GM21381 (cell line): ENCODE results near the gene HLA-DRB1.
"Not testable (repeated sequence)": the region's sequence is repeated elsewhere in the genome, so short reads cannot be mapped to it uniquely, and the experiment has no call there.

Source experiments
- ATAC-seq: cut with Tn5 transposase; IDR thresholded peaks from one replicate; pipeline ENCODE4 v1.9.1; 2021; ENCODE audit warnings: mild to moderate bottlenecking, moderate library complexity; ENCODE audit not compliant: unreplicated experiment

Gene HLA-DRB1

DNA sequence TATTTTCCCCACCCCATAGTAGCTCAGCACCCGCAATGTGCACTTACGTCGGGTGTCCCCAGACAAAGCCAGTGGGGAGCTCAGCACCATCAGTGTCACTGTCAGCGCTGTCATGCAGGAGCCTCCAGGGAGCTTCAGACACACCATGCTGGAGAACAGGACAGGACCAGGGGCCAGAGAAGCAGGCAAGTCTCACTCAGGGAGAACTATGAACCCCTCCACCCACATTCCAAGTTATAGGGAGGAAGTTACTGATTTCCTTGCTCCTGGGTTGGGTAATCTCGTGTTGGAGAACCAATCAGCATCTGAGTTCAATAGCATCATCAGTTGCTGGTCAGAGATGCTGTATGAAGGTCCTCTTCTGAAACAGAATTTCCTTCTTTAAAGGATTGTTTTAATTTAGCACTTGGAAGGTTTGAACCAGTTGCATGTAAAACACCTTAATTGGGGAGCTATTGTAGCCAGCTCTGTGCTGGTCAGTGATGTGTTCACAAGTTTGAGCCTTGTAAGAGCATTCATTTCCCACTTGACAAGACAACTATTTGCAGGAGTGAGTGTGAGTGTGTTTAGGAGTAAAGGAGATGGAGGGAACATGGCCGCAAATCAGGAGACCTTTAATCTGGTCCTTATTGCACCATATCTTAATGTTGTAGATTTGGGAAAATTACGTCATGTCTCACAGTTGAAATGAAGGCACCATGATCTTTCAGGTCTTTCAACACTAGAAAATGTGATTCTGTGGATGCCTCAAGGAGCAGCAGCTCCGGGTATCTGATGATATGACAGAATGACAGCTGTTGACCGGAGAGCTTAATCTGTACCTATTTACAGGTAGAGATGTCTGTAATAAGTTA, at the start of gene HLA-DRB1:
HLA-DRB1 (minus strand) TSS at position 253 of the 854 bp plus-strand sequence; CDS start at position 147, 106 bp downstream.
- peak; percentile 84 for ATAC-seq

DNA sequence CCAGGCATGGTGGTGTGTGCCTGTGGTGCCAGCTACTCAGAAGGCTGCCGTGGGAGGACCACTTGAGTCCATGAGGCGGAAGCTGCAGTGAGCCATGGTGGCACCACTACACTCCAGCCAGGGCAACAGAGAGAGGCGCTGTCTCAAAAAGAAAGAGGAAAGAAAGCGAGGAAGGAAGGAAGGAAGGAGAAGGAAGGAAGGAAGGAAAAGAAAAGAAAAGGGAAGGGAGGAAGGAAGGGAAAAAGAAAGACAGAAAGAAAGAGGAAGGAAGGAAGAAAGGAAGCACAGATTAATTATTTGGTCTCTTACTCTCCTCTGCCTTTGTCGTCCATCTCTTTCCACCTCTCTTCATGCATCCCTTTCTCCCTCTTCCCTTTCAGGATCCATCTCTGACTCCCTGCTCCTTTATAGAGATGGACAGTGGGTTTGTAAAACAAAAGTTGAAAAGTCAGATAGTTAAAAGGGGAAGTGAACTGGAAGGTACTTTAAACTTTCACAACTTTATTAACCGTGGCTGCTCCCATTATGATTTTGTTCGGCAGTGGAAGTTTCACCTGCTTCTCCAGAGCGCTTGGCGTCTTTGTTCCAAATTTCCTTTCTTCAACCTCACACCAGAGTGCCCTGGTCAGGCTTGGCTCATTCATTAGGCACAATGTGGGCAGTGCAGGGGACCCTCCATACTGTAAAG, 49.0 kb upstream of the HLA-DRB1 start:
- no peak for ATAC-seq

DNA sequence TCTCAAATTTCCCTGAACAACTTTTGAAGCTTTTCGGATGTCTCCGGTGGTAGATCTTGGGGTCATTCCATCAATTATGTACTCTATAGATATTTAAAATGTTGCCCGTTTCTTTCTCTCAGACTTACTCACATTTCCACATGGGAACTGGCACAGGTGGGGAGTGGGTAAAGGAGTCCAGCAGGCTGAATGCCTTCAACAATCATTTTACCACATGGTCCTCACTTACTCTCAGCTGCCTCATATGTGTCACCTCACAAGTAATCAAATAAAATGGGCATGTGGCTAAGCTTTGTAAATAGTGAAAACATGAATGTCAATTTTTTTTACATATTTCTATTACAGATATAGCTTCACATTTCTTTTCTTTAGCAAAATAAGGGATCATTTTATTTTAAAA, 48.2 kb upstream of the HLA-DRB1 start:
- no peak for ATAC-seq

DNA sequence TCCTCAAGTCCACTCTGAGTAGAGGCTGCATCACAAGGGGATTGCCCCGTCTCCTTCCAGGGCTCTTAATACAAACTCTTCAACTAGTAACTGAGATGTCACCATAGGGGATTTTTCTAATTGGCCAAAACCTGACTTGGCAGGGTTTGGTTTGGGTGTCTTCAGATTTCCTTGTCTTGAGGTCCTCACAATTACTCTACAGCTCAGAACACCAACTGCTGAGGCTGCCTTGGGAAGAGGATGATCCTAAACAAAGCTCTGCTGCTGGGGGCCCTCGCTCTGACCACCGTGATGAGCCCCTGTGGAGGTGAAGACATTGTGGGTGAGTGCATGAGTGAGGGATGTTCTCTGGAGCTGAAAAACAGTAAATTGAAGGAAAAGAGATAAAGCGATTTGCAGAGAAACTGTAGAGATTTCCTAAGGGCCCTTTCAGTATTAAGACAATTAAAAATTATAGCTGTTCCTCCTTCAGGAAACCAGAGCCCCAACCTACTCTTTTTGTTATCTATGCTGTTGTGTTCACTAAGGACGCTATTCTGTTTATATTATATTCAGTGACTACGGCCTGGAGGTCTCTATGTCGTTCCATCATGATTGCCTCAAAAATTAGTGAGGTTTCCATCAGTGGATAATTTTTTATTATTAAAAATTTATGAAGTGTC, 47.7 kb upstream of the HLA-DRB1 start, which contains the start of gene HLA-DQA1:
HLA-DQA1 (plus strand) TSS at position 188 of the 662 bp plus-strand sequence; CDS start at position 241, 53 bp downstream.
- peak; percentile 71 for ATAC-seq

DNA sequence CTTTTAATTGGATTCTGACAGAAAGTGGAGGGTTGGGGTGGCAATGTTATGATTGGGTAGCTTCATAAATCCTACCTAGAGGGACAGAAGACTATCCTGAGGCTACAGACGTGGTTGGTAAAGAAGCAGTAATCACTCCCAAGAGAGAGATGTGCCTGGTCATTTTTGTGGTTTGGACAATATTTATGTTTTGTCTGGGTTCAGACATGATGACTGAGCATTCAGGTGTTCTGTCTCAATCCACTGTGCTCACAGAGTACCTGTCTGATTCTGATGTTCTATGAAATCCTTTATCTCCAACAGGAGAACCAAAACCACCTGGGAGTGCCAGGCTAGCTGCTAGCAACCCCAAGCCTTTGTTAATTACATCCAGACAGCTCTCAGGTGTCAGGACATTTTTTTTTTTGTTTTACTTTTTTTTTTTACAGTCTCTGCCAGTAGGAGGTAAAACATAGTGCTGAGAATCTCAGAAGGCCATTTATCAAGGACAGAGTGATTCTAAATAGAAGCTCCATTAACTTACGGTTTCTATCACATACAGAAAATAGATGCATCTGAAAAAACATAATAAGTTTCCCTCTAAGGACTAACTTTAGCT, 46.0 kb upstream of the HLA-DRB1 start:
- no peak for ATAC-seq

DNA sequence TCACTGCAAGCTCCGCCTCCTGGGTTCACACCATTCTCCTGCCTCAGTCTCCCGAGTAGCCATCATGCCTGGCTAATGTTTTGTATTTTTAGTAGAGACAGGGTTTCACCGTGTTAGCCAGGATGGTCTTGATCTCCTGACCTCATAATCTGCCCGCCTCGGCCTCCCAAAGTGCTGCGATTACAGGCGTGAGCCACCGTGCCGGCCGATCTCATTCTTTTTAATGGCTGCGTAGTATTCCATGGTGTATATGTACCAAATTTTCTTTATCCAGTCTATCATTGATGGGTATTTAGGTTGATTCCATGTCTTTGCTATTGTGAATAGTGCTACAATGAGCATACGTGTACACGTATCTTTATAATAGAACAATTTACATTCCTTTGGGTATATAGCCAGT, 40.1 kb upstream of the HLA-DRB1 start:
- ATAC-seq, result not testable (repeated sequence)

DNA sequence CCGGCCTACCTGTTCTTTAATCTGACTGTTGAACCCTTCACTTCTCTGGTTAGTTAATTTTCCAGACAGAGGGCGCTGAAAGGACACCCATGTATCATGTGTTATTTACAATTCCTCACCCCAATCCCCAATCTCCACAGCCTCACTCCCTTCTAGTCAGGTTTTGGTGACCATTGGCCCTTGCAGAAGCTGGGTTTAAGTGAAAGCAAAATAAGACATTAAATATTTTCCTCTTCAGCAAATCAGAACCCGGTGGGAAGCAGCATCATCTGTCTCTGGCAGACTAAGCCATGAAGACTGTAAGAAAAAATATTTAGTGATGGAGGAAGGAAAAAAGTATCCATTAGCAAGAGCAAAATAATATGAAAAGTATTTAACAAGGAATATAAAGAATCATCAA, 38.2 kb upstream of the HLA-DRB1 start:
- no peak for ATAC-seq

DNA sequence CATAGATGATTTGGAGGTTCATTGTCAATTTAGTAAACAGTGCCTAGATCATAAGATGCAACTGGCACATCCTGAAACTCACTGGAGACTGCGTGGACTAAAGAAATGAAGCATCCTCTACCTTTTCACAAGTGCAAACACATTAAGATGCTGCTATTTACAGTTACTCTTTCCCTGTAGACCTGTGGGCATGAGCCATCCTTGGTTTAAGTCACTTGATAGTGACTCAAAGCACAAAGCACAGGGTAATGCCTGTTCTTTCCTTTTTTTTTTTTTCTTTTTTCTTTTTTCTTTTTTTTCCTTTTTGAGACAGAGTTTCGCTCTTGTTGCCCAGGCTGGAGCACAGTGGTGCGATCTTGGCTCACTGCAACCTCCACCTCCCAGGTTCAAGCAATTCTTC, 37.6 kb upstream of the HLA-DRB1 start:
- ATAC-seq, result no peak

DNA sequence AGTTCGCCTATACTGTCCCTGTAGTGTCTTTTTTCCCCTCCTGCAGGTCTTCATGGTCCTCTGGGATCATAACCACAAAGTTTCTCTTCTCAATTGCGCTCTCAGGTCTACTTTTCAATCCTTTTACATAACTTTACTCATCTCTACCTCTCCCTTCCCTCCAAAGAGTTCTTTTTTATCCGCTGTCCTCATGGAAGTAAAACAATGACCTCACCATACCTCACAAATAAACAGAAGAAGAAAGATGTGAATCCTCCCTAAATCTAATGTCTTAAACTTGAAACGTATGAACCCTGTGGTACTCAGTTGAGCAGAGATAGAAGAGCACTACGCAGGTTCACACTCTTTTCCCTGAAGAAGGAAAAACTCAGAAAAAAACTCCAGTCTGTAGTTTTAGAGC, 35.5 kb upstream of the HLA-DRB1 start:
- no peak for ATAC-seq

DNA sequence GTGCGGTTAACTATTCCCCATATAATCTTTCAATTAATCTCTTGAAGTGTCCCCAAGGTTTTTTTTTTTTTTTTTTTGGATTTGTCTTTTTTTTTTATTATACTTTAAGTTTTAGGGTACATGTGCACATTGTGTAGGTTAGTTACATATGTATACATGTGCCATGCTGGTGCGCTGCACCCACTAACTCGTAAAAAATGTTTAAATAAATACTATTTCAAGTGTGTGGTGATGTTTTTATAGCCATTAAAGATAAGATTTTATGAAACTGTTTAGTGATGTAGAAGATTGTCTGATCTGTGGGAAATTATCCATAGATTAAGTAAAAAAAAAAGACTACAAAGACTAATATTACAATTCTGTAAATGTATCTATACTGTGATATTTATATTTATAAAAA, 34.9 kb upstream of the HLA-DRB1 start:
- no peak for ATAC-seq

DNA sequence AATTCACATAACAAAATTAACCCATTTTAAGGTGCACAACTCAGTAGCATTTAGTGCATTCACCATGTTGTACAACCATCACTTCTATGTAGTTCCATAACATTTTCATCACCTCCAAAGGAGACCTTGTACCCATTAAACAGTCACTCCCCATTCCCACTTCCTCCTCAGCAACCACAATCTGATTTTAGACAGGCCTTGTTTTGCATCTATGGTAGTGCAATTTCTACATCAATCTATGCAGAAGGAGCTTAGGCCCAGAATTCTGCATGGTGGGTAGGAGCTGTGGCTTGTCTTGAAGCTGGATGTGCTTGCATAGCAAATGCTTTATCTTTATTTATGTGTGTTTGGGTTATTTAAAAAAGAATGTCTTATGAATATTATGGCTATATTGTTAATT, 34.0 kb upstream of the HLA-DRB1 start:
- ATAC-seq, result no peak

DNA sequence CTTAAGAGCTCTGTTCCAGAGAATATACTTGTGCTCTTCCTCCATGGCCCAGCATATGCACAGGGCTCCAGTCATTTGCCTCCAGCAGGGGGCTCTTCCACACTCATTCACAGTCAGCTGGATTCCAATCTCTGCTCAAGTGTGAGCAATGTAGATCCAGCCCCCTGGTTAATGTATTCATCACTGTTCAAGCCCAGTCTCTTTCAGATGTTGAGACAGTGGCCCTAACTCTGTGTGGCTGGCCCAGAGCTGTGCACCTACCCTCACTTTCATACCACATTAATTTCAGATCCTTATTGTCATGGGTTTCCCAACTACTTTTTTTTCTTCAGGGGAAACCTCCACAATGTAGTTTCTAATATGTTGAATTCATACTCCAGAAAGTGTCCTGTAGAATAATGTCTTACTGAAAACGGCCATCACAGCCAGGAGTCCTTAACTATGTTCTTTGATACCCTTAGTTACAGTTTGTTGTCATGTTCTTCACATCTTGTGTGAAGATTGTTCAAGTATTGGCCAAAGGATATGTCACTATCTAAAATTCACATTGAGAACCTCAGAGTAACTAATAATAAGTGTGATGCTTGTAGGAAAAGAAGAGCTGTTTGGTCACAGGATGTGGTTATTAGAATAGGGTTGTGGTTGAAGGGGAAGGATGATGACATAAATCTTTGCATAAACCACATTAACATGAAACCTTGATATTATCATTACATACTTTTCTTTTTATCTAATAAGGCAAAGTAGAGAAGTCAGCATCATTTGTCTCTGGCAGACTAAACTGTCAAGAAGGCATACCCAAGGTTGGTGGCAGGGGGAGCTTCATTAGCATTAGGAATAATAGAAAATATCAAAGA, 33.1 kb upstream of the HLA-DRB1 start:
- ATAC-seq, result peak; percentile 73

DNA sequence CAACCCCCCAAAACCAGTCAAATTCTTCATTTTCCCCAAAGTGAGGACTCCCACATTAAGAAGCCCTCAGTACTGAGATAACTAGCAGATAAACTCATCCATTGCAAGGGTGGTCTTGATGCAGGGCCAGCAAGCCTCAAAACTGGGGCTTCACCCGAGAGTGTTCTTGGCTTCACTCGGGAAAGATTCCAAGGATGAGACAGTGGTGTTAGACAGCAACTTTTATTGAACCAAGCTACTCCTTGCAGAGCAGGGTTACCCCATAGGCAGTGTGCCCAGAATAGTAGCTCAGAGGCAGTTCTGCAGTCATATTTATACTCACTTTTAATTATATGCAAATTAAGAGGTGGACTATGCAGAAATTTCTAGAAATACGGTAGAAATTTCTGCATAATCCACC, 31.7 kb upstream of the HLA-DRB1 start:
- no peak for ATAC-seq

DNA sequence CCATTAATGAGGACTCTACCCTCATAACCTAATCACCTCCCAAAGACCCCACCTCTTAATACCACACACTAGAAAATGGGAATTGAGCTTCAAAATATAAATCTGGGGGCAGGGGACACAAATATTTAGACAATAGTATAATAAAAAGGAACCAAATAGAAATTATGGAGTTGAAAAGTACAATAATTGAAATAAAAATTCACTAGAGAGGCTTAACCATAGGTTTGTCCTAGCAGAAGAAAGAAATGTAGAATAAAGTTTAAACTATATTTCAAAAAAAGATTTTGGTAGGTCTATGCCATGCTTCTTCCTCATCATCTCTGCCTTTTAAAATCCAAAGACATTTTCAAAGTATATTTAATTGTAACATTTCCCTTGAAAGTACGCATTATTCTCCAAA, 28.1 kb upstream of the HLA-DRB1 start:
- no peak for ATAC-seq

DNA sequence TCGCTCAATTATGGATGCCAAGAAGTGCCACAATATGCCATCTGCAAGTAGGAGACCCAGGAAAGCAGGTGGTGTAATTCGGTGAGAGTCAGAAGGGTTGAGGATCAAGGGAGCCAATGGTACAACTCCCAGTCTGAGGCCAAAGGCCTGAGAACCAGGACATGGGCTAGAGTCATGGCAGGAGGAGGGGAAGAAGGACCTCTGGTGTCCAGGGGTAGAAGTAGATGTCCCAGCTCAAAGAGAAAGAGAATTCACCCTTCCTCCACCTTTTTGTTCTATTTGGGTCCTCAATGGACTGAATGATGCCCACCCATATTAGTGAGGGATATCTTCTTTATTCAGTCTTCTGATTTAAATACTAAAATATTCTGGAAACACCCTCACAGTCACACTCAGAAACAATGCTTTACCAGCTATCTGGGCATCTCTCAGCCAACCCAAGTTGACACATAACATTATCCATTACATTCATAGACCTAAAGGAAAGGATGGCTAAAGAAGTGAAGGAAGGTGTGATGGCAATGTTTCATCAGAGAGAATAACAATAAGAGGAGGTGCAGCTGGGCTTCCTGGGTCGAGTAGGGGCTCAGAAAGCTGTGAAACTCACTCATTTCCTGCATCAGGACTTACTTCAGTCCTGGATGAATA, 26.4 kb upstream of the HLA-DRB1 start:
- ATAC-seq, result no peak

DNA sequence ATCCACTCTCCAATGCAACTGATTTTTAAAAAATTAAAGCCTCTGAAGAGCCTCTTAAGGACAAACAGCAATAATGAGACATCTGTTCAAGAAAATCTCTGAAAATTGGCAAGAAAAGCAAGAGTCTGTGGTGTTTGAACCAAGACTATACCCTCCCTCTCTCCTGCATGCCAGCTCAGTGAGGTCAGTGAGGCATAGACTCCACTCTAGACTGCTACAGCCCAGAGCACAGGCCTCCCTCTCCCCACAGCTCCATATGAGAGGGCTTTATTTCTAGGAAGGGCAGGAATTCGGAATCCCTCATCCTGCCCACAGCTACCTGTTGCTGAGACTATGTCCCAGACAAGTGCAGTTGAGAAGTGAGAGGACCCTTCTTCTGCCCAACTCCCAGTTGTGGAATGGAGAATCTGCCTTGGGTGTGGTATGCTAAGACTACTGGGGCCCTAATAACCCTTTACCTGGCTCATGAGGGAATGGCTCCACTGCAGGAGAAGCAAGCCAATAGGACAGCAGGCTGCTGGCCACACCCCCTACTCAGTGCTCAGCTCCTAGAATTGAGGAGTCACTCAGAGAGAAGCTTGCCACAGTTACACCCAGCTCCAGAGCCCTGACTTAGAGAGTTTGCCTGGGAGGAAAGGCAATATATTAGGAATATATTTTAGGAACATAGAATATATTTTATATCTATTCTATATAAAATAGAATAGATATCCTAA, 24.9 kb upstream of the HLA-DRB1 start:
- ATAC-seq, result no peak

DNA sequence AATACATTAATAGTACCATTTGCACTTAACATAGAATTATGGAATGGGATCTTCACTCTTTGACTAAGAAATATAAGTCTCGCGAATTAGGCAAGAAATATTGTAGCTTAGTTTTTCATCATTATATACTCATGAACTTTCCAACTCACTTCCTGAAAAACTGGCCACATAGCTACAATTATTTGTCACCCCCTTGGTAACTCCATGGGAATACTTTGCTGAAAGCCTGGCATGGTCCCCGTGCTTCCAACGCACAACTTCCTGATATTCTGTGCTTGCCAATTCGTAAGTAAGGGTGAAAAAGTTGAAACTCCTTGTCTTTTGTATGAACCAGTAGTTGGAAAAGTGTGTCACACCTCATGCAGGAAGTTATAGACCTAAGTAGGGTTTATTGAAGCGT, 23.8 kb upstream of the HLA-DRB1 start:
- no peak for ATAC-seq

DNA sequence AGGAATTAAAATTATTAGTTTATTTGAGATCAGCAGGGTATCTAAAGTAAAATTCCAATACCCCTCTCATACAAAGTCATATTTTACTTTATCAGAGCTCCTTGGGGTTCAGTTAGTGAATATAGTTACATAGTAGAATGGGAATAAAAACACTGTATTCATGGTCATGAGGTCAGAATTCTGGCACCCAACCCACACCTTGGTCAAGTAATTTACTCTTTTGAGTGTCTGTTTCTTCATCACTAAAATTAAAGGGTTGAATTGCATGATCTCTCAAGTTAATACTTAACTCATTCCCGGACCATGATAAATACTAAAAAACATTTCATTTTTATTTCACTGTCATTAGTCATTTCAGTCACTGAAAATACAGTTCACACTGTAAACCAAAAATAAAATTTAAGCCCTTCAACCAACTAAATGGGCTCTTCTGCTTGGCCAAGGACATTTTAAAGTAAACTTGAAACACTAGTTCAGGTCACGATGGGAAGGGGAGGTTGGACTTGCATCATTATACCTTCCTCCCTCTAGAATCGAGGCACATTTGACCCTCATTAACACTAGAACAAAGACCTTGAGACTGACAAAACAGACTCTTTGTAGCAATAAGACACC, 21.1 kb upstream of the HLA-DRB1 start:
- ATAC-seq, result no peak
